Measurements from ENCODE around the gene ANKS1B.

The ANKS1B gene

GRCh38 chr12:99093166-99093565 is 891.6 kb downstream of the ANKS1B start:
- H3K4me3 ChIP-seq (ENCODE audit: control insufficient read depth, low read depth, low read length), result no peak overlapping the region
- DNase-seq (ENCODE audit: low read depth), result no peak
- TF ChIP-seq CTCF (conservative IDR thresholded peaks at IDR 0.05; ENCODE audit: control insufficient read depth, insufficient read depth, low read depth, low read length), result no peak

- H3K4me3 ChIP-seq (ENCODE audit: control insufficient read depth, low read depth, low read length), result no peak overlapping the region
- DNase-seq (ENCODE audit: low read depth), result no peak
- no peak for TF ChIP-seq CTCF (conservative IDR thresholded peaks at IDR 0.05; ENCODE audit: control insufficient read depth, insufficient read depth, low read depth, low read length)
Measured at GRCh38 chr12:99092100-99092851, 892.5 kb downstream of the ANKS1B start.

- no peak for TF ChIP-seq CTCF (conservative IDR thresholded peaks at IDR 0.05; ENCODE audit: control insufficient read depth, insufficient read depth, low read depth, low read length)
- H3K4me3 ChIP-seq (ENCODE audit: control insufficient read depth, low read depth, low read length), result no peak overlapping the region
- no peak for DNase-seq (ENCODE audit: low read depth)
Measured at GRCh38 chr12:99087278-99087677, 897.5 kb downstream of the ANKS1B start.

- H3K4me3 ChIP-seq (ENCODE audit: control insufficient read depth, low read depth, low read length), result no peak overlapping the region
- no peak for TF ChIP-seq CTCF (conservative IDR thresholded peaks at IDR 0.05; ENCODE audit: control insufficient read depth, insufficient read depth, low read depth, low read length)
- no peak for DNase-seq (ENCODE audit: low read depth)
Measured at GRCh38 chr12:99079811-99080210, 904.9 kb downstream of the ANKS1B start.

GRCh38 chr12:99068993-99069747 is 915.6 kb downstream of the ANKS1B start:
- DNase-seq (ENCODE audit: low read depth), result no peak
- no peak for TF ChIP-seq CTCF (conservative IDR thresholded peaks at IDR 0.05; ENCODE audit: control insufficient read depth, insufficient read depth, low read depth, low read length)
- H3K4me3 ChIP-seq (ENCODE audit: control insufficient read depth, low read depth, low read length), result no peak overlapping the region

GRCh38 chr12:99067171-99067785 is 917.5 kb downstream of the ANKS1B start:
- H3K4me3 ChIP-seq (ENCODE audit: control insufficient read depth, low read depth, low read length), result no peak overlapping the region
- TF ChIP-seq CTCF (conservative IDR thresholded peaks at IDR 0.05; ENCODE audit: control insufficient read depth, insufficient read depth, low read depth, low read length), result no peak
- DNase-seq (ENCODE audit: low read depth), result no peak

Data from fibroblast of mammary gland (primary cell).